ENCODE measurements around the gene PDE1A. TPM values are rescaled to one million over a fixed set of nuclear protein-coding genes. Genes with fewer than 3 reads are reported as not detected.

PDE1A gene
- total and polyA plus RNA-seq, 9 donors: 7.3 to 13.8 (median 10.7) TPM

- DNase-seq: no peak
- Histone ChIP-seq H3K4me1 (ENCODE audit: control insufficient read depth, insufficient read depth, low read length) (no peaks in the 10 kb centered on the region), H3K27ac (ENCODE audit: low read length) (no peak overlapping the region), H3K9me3 (replicated peaks; ENCODE audit: control insufficient read depth, low read depth, low read length) (no peaks in the 10 kb centered on the region), H3K36me3 (ENCODE audit: control insufficient read depth, insufficient read depth, low read length) (no peaks in the 10 kb centered on the region), H3K4me3 (ENCODE audit: low read length) (no peak overlapping the region), H3K27me3 (ENCODE audit: control insufficient read depth, insufficient read depth, low read length) (no peaks in the 10 kb centered on the region)
- WGBS (ENCODE audit: insufficient coverage): 100% methylated on average over 1 of the region's 2 CpGs
These were observed 261.6 kb downstream of the PDE1A start for GRCh38 chr2:182165202-182165601.

GRCh38 chr2:182164686-182165085 is 262.1 kb downstream of the PDE1A start:
- Histone ChIP-seq H3K4me3 (ENCODE audit: low read length) (no peak overlapping the region), H3K27ac (ENCODE audit: low read length) (no peak overlapping the region), H3K4me1 (ENCODE audit: control insufficient read depth, insufficient read depth, low read length) (no peaks in the 10 kb centered on the region), H3K36me3 (ENCODE audit: control insufficient read depth, insufficient read depth, low read length) (no peaks in the 10 kb centered on the region), H3K27me3 (ENCODE audit: control insufficient read depth, insufficient read depth, low read length) (no peaks in the 10 kb centered on the region), H3K9me3 (replicated peaks; ENCODE audit: control insufficient read depth, low read depth, low read length) (no peaks in the 10 kb centered on the region)
- WGBS (ENCODE audit: insufficient coverage): no CpG with 5 or more reads among the region's 1 CpG
- DNase-seq: no peak

GRCh38 chr2:182163878-182164277 is 263.0 kb downstream of the PDE1A start:
- no peaks in the 10 kb centered on the region for H3K36me3 ChIP-seq (ENCODE audit: control insufficient read depth, insufficient read depth, low read length)
- H3K27me3 ChIP-seq (ENCODE audit: control insufficient read depth, insufficient read depth, low read length): no peaks in the 10 kb centered on the region
- WGBS (ENCODE audit: insufficient coverage): 57% methylated on average over 1 of the region's 3 CpGs
- DNase-seq: no peak
- no peak overlapping the region for H3K27ac ChIP-seq (ENCODE audit: low read length)
- H3K4me1 ChIP-seq (ENCODE audit: control insufficient read depth, insufficient read depth, low read length): no peaks in the 10 kb centered on the region
- H3K4me3 ChIP-seq (ENCODE audit: low read length): no peak overlapping the region
- no peaks in the 10 kb centered on the region for H3K9me3 ChIP-seq (replicated peaks; ENCODE audit: control insufficient read depth, low read depth, low read length)

DNA sequence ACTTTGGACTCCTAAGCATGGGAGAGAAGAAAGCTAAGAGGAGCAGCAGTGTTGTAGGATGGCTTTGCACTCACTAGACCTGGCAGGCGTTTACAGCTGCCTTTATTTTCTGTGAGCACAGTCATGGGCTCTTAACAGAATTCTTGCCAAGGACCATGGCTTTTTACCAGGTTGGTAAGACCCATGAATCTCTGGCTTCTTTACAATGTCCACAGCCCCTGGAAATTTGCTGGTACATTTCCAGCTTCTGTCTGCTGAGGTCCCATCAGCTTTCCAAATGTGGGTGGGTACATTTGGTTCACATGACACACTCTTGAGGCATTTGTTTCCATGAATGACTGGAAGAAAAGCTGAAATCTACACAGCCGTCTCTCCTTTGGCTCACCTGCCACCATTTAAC is 278.5 kb downstream of the PDE1A start:
- H3K27ac ChIP-seq (ENCODE audit: low read length): no peak overlapping the region
- no CpG with 5 or more reads among the region's 2 CpGs for WGBS (ENCODE audit: insufficient coverage)
- H3K9me3 ChIP-seq (replicated peaks; ENCODE audit: control insufficient read depth, low read depth, low read length): no peaks in the 10 kb centered on the region
- DNase-seq: peak; percentile 46
- no peak overlapping the region for H3K4me3 ChIP-seq (ENCODE audit: low read length)
- no peaks in the 10 kb centered on the region for H3K4me1 ChIP-seq (ENCODE audit: control insufficient read depth, insufficient read depth, low read length)
- no peaks in the 10 kb centered on the region for H3K27me3 ChIP-seq (ENCODE audit: control insufficient read depth, insufficient read depth, low read length)
- H3K36me3 ChIP-seq (ENCODE audit: control insufficient read depth, insufficient read depth, low read length): no peaks in the 10 kb centered on the region

- peak; percentile 49 for DNase-seq
These were observed 282.1 kb downstream of the PDE1A start for GRCh38 chr2:182144776-182145165.

DNA sequence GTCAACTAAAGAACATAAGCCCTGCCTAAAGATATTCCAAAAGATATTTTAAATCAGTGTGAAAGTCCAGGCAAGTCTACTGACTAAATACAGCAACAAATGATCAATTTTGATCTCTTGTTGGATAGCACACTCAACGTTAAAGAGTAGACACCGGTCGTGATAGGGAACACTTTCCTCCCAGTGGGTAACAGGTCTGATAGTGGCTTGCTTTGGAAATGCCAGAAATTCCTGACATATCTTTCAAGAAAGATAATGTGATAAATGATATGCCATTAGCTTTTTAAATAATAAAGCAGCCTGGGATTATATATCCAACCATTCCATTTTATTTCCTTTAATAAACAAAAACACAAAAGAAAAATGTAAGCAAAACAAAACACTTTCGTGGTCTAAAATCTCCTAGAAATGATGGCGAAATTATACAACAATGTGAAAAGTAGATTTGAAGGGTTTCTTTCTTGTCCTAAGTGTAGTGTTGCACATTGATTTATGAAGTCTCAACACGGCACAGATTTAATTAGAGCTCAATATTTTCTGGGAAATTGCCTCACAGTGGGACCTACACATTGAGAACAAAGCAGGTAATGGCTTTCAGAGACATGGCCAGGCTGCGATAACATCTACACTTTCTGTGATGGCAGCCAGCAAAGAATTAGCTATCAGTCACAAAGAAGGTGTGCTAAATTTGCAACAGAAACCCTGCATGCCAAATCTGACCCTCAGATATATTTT is 282.6 kb downstream of the PDE1A start:
- Histone ChIP-seq H3K27ac (ENCODE audit: low read length) (no peak overlapping the region), H3K4me3 (ENCODE audit: low read length) (no peak overlapping the region), H3K36me3 (ENCODE audit: control insufficient read depth, insufficient read depth, low read length) (no peaks in the 10 kb centered on the region), H3K9me3 (replicated peaks; ENCODE audit: control insufficient read depth, low read depth, low read length) (no peaks in the 10 kb centered on the region), H3K4me1 (ENCODE audit: control insufficient read depth, insufficient read depth, low read length) (no peaks in the 10 kb centered on the region), H3K27me3 (ENCODE audit: control insufficient read depth, insufficient read depth, low read length) (no peaks in the 10 kb centered on the region)
- WGBS (ENCODE audit: insufficient coverage): 62% methylated on average over 2 of the region's 7 CpGs
- no peak for DNase-seq

More at GRCh38 chr2:182144776-182145165, 282.1 kb downstream of the PDE1A start:
- Histone ChIP-seq H3K4me3 (ENCODE audit: low read length) (no peak overlapping the region), H3K36me3 (ENCODE audit: control insufficient read depth, insufficient read depth, low read length) (no peaks in the 10 kb centered on the region), H3K4me1 (ENCODE audit: control insufficient read depth, insufficient read depth, low read length) (no peaks in the 10 kb centered on the region), H3K27ac (ENCODE audit: low read length) (no peak overlapping the region), H3K9me3 (replicated peaks; ENCODE audit: control insufficient read depth, low read depth, low read length) (no peaks in the 10 kb centered on the region), H3K27me3 (ENCODE audit: control insufficient read depth, insufficient read depth, low read length) (no peaks in the 10 kb centered on the region)
- WGBS (ENCODE audit: insufficient coverage): no CpG with 5 or more reads among the region's 1 CpG

- Histone ChIP-seq H3K36me3 (ENCODE audit: control insufficient read depth, insufficient read depth, low read length) (no peaks in the 10 kb centered on the region), H3K27me3 (ENCODE audit: control insufficient read depth, insufficient read depth, low read length) (no peaks in the 10 kb centered on the region), H3K9me3 (replicated peaks; ENCODE audit: control insufficient read depth, low read depth, low read length) (no peaks in the 10 kb centered on the region), H3K4me1 (ENCODE audit: control insufficient read depth, insufficient read depth, low read length) (no peaks in the 10 kb centered on the region), H3K27ac (ENCODE audit: low read length) (no peak overlapping the region), H3K4me3 (ENCODE audit: low read length) (no peak overlapping the region)
- 94% methylated on average over 2 of the region's 6 CpGs for WGBS (ENCODE audit: insufficient coverage)
- DNase-seq: no peak
These were observed 284.8 kb downstream of the PDE1A start for GRCh38 chr2:182142062-182142461.

DNA sequence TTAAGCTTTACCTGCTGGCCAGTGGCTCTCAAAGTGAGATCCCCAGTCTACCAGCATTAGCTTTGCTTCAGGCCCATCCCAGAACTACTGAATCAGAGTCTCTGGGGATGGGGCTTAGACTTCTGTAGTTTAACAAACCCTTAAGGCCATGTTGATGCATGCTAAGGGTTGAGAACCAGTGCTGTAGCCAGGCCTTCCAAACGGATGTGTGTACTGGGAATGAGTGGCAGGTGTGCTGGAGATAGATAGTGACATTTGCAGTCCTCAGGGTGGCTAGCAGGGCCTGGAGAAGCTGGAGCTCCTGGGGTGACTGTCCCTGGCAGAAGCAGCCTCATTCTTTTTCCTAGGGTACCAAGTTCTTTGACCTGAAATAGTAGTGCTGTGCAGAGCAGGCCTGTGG is 292.6 kb downstream of the PDE1A start:
- H3K9me3 ChIP-seq (replicated peaks; ENCODE audit: control insufficient read depth, low read depth, low read length): no peaks in the 10 kb centered on the region
- 60% methylated on average over 1 of the region's 1 CpG for WGBS (ENCODE audit: insufficient coverage)
- no peak for DNase-seq
- H3K36me3 ChIP-seq (ENCODE audit: control insufficient read depth, insufficient read depth, low read length): no peaks in the 10 kb centered on the region
- H3K4me3 ChIP-seq (ENCODE audit: low read length): no peak overlapping the region
- no peaks in the 10 kb centered on the region for H3K4me1 ChIP-seq (ENCODE audit: control insufficient read depth, insufficient read depth, low read length)
- no peak overlapping the region for H3K27ac ChIP-seq (ENCODE audit: low read length)
- no peaks in the 10 kb centered on the region for H3K27me3 ChIP-seq (ENCODE audit: control insufficient read depth, insufficient read depth, low read length)

GRCh38 chr2:182133195-182133891 is 293.5 kb downstream of the PDE1A start:
- H3K36me3 ChIP-seq (ENCODE audit: control insufficient read depth, insufficient read depth, low read length): no peaks in the 10 kb centered on the region
- no peaks in the 10 kb centered on the region for H3K27me3 ChIP-seq (ENCODE audit: control insufficient read depth, insufficient read depth, low read length)
- no peak overlapping the region for H3K4me3 ChIP-seq (ENCODE audit: low read length)
- H3K4me1 ChIP-seq (ENCODE audit: control insufficient read depth, insufficient read depth, low read length): no peaks in the 10 kb centered on the region
- no peak overlapping the region for H3K27ac ChIP-seq (ENCODE audit: low read length)
- DNase-seq: no peak
- no peaks in the 10 kb centered on the region for H3K9me3 ChIP-seq (replicated peaks; ENCODE audit: control insufficient read depth, low read depth, low read length)
- WGBS (ENCODE audit: insufficient coverage): no CpG with 5 or more reads among the region's 1 CpG

DNA sequence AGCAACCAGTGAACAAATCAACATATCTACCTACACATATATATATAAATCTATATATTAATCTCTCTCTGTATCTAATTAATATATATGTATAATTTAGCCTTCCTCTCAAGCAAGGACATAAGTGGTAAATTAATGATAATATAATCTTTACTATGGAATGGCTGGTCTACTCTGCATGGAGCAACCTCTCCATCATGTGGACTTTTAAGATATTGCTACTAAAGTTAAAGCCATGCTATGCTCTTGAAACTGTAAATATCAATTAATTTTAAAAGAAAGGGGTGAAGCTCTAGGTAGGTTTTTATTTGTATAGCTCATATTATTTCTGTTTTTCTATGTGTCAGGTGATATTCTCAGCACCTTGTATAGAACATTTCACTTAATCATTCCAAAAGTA is 294.2 kb downstream of the PDE1A start:
- Histone ChIP-seq H3K27me3 (ENCODE audit: control insufficient read depth, insufficient read depth, low read length) (no peaks in the 10 kb centered on the region), H3K4me1 (ENCODE audit: control insufficient read depth, insufficient read depth, low read length) (no peaks in the 10 kb centered on the region), H3K27ac (ENCODE audit: low read length) (no peak overlapping the region), H3K36me3 (ENCODE audit: control insufficient read depth, insufficient read depth, low read length) (no peaks in the 10 kb centered on the region), H3K4me3 (ENCODE audit: low read length) (no peak overlapping the region), H3K9me3 (replicated peaks; ENCODE audit: control insufficient read depth, low read depth, low read length) (no peaks in the 10 kb centered on the region)
- DNase-seq: no peak

All from muscle of leg (tissue), 11 donors.